Suprapubic skin (tissue), 4 donors: ENCODE data around the gene MTCL1. TPM values are rescaled to one million over a fixed set of nuclear protein-coding genes. Genes with fewer than 3 reads are reported as not detected.
A peak's percentile ranks its signal among the peaks of the same experiment; 100 is the strongest.

Experiments used
- DNase-seq, 2 donors: peaks; one replicate each; pipeline ENCODE4 v3.0.0-alpha.2; 2019; ENCODE audit warnings: low spot score in 2 of 2
- H3K27ac ChIP-seq: fragments of 200-600 bp; sonication (generic); one replicate; pipeline ENCODE4 v1.5.1; 2019
- H3K27me3 ChIP-seq: fragments of 200-600 bp; sonication (generic); one replicate; pipeline ENCODE4 v1.5.1; 2019
- H3K36me3 ChIP-seq: fragments of 200-600 bp; sonication (generic); one replicate; pipeline ENCODE4 v1.5.1; 2019
- H3K4me1 ChIP-seq: fragments of 200-600 bp; sonication (generic); one replicate; pipeline ENCODE4 v1.5.1; 2019
- H3K4me3 ChIP-seq: fragments of 200-600 bp; sonication (generic); one replicate; pipeline ENCODE4 v1.5.1; 2019; ENCODE audit warnings: mild to moderate bottlenecking
- H3K9me3 ChIP-seq: fragments of 200-600 bp; sonication (generic); one replicate; pipeline ENCODE4 v1.5.1; 2019
- CTCF ChIP-seq, 2 donors: fragments of 200-600 bp in 1 of 2; fragments of 450-650 bp in 1 of 2; sonication (generic) in 1 of 2; IDR thresholded peaks; one replicate each; pipeline ENCODE4 v1.5.1; 2016 to 2019; ENCODE audit warnings: antibody characterized with exemption in 2 of 2, mild to moderate bottlenecking in 1 of 2, moderate library complexity in 1 of 2
- EP300 ChIP-seq: sonication (generic); formaldehyde crosslinking; IDR thresholded peaks from one replicate; pipeline ENCODE4 v1.6.1; 2017; ENCODE audit warnings: antibody characterized with exemption
- POLR2A ChIP-seq, 2 donors: fragments of 450-650 bp; IDR thresholded peaks; one replicate each; pipeline ENCODE4 v1.6.1; 2017; ENCODE audit warnings: antibody characterized with exemption in 2 of 2, mild to moderate bottlenecking in 2 of 2, moderate library complexity in 2 of 2
- POLR2AphosphoS5 ChIP-seq, 3 donors: sonication (generic); formaldehyde crosslinking; IDR thresholded peaks; one replicate each; pipeline ENCODE4 v1.6.1; 2017; ENCODE audit warnings: antibody characterized with exemption in 3 of 3
- WGBS: methylation state at CpG from one replicate; pipeline ENCODE4 v1.1.5; 2018; 5-methylcytosine and 5-hydroxymethylcytosine counted together
- total RNA-seq, 4 donors: library from RNA; depleted of rRNA; stranded (reverse); fragments of >200 nt; gene quantifications; one replicate each; pipeline ENCODE4 v1.1.0, GENCODE V29; 2016

The MTCL1 gene
- total RNA-seq, 4 donors from 2014 or later = 7.0 to 9.4 (median 8.1) TPM

DNA sequence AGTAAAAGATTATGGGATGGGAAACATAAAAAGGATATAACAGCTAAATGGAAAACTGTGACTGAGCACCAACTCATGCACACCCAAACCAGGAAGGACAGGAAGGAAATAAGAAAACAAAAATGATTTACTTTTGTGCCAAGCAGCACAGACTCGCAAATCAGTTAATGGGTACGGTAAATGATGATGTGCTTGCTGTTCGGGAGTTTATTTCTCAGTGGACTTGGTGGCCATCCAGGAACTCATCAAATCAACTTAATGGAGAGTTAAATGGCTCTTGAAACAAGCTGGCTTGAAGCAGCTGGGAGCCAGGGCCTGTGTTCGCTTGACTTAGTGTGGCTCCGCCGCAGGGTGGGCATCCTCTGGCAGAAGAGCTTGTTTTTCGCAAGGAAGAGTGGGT, 36.2 kb downstream of the MTCL1 start:
- Histone ChIP-seq H3K4me1 (peaks cover 5% of the 10 kb centered on the region), H3K27me3 (no peaks in the 10 kb centered on the region), H3K27ac (no peak overlapping the region), H3K9me3 (no peaks in the 10 kb centered on the region), H3K36me3 (no peaks in the 10 kb centered on the region), H3K4me3 (no peak overlapping the region)
- no peak for DNase-seq
- 77% methylated on average over 7 of the region's 7 CpGs for WGBS
- TF ChIP-seq POLR2A (IDR thresholded peaks at IDR 0.05) = no peak
- TF ChIP-seq EP300 = no peak
- TF ChIP-seq CTCF (IDR thresholded peaks at IDR 0.05) = no peak
- no peak for TF ChIP-seq POLR2AphosphoS5 (IDR thresholded peaks at IDR 0.05)

DNA sequence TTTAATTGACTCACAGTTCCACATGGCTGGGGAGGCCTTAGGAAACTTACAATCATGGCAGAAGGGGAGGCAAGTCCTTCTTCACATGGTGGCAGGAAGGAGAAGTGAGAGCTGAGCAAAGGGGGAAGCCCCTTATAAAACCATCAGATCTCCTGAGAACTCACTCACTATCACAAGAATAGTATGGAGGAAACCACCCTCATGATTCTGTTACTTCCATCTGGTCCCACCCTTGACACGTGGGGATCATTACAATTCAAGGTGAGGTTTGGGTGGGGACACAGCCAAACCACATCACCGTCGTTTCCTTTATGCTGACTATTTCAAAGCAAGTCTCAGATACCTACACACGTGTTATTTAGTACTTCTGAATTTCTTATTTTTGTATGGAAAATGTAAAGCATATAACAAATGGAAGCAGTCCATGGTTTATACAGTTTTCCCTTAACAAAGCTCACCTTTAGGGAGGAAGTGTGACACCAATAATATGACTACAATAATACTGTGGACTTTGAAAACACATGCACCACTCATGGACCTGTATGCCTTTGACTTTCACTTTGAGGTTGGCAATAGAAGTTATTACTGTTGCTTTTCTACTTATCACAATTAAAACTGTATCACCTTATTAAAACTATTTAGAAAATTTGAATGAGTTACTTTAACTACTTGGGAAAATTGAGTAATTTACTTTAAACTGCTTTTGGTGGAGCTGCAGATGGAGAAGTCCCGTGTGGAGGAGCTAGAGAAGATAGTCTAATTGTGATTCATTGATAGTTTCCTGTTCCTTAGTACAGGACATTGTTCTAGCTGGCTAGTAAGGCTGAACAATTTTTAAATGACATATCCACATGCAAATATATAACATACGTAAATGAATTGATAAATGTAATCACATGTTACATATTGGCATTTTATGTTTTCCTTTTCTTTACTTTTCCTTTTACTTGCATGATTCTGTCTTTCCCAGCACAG, 37.3 kb downstream of the MTCL1 start:
- H3K9me3 ChIP-seq = no peaks in the 10 kb centered on the region
- peaks cover 5% of the 10 kb centered on the region for H3K4me1 ChIP-seq
- H3K36me3 ChIP-seq = no peaks in the 10 kb centered on the region
- 83% methylated on average over 6 of the region's 6 CpGs for WGBS
- no peak overlapping the region for H3K4me3 ChIP-seq
- H3K27ac ChIP-seq = no peak overlapping the region
- H3K27me3 ChIP-seq = no peaks in the 10 kb centered on the region
- TF ChIP-seq EP300 (no peak), CTCF (IDR thresholded peaks at IDR 0.05) (no peak), POLR2AphosphoS5 (IDR thresholded peaks at IDR 0.05) (no peak), POLR2A (IDR thresholded peaks at IDR 0.05) (no peak)
- DNase-seq = no peak

- Histone ChIP-seq H3K36me3 (no peaks in the 10 kb centered on the region), H3K4me3 (no peak overlapping the region), H3K4me1 (peaks cover 5% of the 10 kb centered on the region), H3K27ac (no peak overlapping the region), H3K9me3 (no peaks in the 10 kb centered on the region), H3K27me3 (no peaks in the 10 kb centered on the region)
- no peak for DNase-seq
- 85% methylated on average over 7 of the region's 7 CpGs for WGBS
- TF ChIP-seq EP300 = no peak
- no peak for TF ChIP-seq CTCF (IDR thresholded peaks at IDR 0.05)
- no peak for TF ChIP-seq POLR2A (IDR thresholded peaks at IDR 0.05)
- no peak for TF ChIP-seq POLR2AphosphoS5 (IDR thresholded peaks at IDR 0.05)
These were observed 38.7 kb downstream of the MTCL1 start for GRCh38 chr18:8744038-8744437.

DNA sequence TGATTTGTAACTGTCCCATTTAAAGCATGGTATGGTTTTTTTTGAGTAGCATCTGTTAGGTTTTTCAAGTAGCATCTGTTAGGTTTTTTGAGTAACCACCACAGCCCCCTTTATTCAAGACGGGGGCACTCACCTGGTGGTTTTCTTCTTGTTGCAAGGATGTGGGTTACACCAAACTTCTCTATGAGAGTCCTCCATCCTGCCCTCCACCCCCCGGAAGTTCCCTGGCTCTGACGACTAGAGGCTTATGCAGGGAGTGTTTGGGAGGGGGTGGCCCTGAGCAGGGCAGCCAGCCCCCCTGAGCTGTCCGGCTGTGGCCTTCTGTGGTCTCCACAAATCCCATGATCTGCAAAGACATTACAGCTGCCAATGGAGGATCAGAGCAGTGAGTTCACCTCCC, 39.3 kb downstream of the MTCL1 start:
- Histone ChIP-seq H3K4me1 (peaks cover 5% of the 10 kb centered on the region), H3K4me3 (no peak overlapping the region), H3K27ac (no peak overlapping the region), H3K36me3 (no peaks in the 10 kb centered on the region), H3K27me3 (no peaks in the 10 kb centered on the region), H3K9me3 (no peaks in the 10 kb centered on the region)
- DNase-seq = no peak
- 89% methylated on average over 4 of the region's 4 CpGs for WGBS
- TF ChIP-seq POLR2AphosphoS5 (IDR thresholded peaks at IDR 0.05) (no peak), EP300 (no peak), CTCF (IDR thresholded peaks at IDR 0.05) (no peak), POLR2A (IDR thresholded peaks at IDR 0.05) (no peak)

- no peak for DNase-seq
- Histone ChIP-seq H3K9me3 (no peaks in the 10 kb centered on the region), H3K27me3 (no peaks in the 10 kb centered on the region), H3K4me1 (peaks cover 5% of the 10 kb centered on the region), H3K4me3 (no peak overlapping the region), H3K27ac (no peak overlapping the region), H3K36me3 (no peaks in the 10 kb centered on the region)
- TF ChIP-seq POLR2AphosphoS5 (IDR thresholded peaks at IDR 0.05) = peak in 1 of 3 donors; percentile 8
- TF ChIP-seq POLR2A (IDR thresholded peaks at IDR 0.05) = no peak
- WGBS = 71% methylated on average over 15 of the region's 15 CpGs
These were observed 40.1 kb downstream of the MTCL1 start for GRCh38 chr18:8745355-8746014.
